HepG2 (cell line): ENCODE data around the gene JOSD1. TPM values are rescaled to one million over a fixed set of nuclear protein-coding genes. Genes with fewer than 3 reads are reported as not detected.

Experiments used
- ATAD3A ChIP-seq: sonication (generic); formaldehyde crosslinking; IDR thresholded peaks from 2 replicates; pipeline ENCODE4 v1.4.0; 2020; ENCODE audit warnings: missing genetic modification reagents
- BCL3 ChIP-seq: sonication (generic); formaldehyde crosslinking; IDR thresholded peaks from 2 replicates; pipeline ENCODE4 v1.5.1; 2020; ENCODE audit warnings: mild to moderate bottlenecking, missing genetic modification reagents, moderate library complexity
- BORCS8-MEF2B ChIP-seq: sonication (generic); formaldehyde crosslinking; IDR thresholded peaks from 2 replicates; pipeline ENCODE4 v1.8.0; 2022; ENCODE audit warnings: mild to moderate bottlenecking, missing genetic modification reagents
- GATAD1 ChIP-seq: IDR thresholded peaks from 2 replicates; pipeline ENCODE4 v1.6.1; 2016; ENCODE audit warnings: missing genetic modification reagents, missing compliant biosample characterization
- HMGXB4 ChIP-seq, 2 experiments: sonication (generic) in 1 of 2; formaldehyde crosslinking in 1 of 2; IDR thresholded peaks; 2 replicates each; pipeline versions ENCODE4 v1.4.0 to v1.6.1; 2018 to 2020; ENCODE audit warnings: missing genetic modification reagents in 2 of 2, borderline replicate concordance in 1 of 2, low read depth in 1 of 2, mild to moderate bottlenecking in 1 of 2, missing biosample characterization in 1 of 2
- MAX ChIP-seq: IDR thresholded peaks from 2 replicates; pipeline ENCODE4 v1.6.1; 2012; ENCODE audit warnings: inconsistent platforms
- NONO ChIP-seq, 2 experiments: fragments of 450-650 bp in 1 of 2; sonication (generic) in 1 of 2; formaldehyde crosslinking in 1 of 2; IDR thresholded peaks in 1 of 2; conservative IDR thresholded peaks in 1 of 2; 2 replicates each; pipeline versions ENCODE4 v1.6.1 to v1.8.0; 2017 to 2022; ENCODE audit warnings: mild to moderate bottlenecking in 1 of 2, missing genetic modification reagents in 1 of 2, moderate library complexity in 1 of 2
- POLR2G ChIP-seq: fragments of 200-400 bp; formaldehyde crosslinking; IDR thresholded peaks from 2 replicates; pipeline ENCODE4 v1.6.1; 2018; ENCODE audit warnings: mild to moderate bottlenecking, low read depth, low read length, moderate library complexity
- RXRA ChIP-seq: sonication (generic); formaldehyde crosslinking; IDR thresholded peaks from 2 replicates; pipeline ENCODE4 v1.5.1; 2020; ENCODE audit warnings: missing genetic modification reagents
- SIX4 ChIP-seq: sonication (generic); formaldehyde crosslinking; IDR thresholded peaks from 2 replicates; pipeline ENCODE4 v1.4.0; 2020; ENCODE audit warnings: missing genetic modification reagents
- SMARCC2 ChIP-seq: fragments of 450-650 bp; IDR thresholded peaks from 2 replicates; pipeline ENCODE4 v1.6.1; 2017; ENCODE audit warnings: antibody characterized with exemption, mild to moderate bottlenecking
- TRAFD1 ChIP-seq: sonication (generic); formaldehyde crosslinking; IDR thresholded peaks from 2 replicates; pipeline ENCODE4 v1.5.1; 2020; ENCODE audit warnings: missing genetic modification reagents, mild to moderate bottlenecking, borderline replicate concordance
- ZBTB14 ChIP-seq: sonication (generic); formaldehyde crosslinking; IDR thresholded peaks from 2 replicates; pipeline ENCODE4 v1.4.0; 2020; ENCODE audit warnings: missing genetic modification reagents
- ZFP62 ChIP-seq: sonication (generic); formaldehyde crosslinking; IDR thresholded peaks from 2 replicates; pipeline ENCODE4 v1.4.0; 2020; ENCODE audit warnings: missing genetic modification reagents
- ZFP82 ChIP-seq: sonication (generic); formaldehyde crosslinking; IDR thresholded peaks from 2 replicates; pipeline ENCODE4 v1.5.1; 2020; ENCODE audit warnings: mild to moderate bottlenecking, missing genetic modification reagents, borderline replicate concordance
- ZNF234 ChIP-seq: sonication (generic); formaldehyde crosslinking; conservative IDR thresholded peaks from 2 replicates; pipeline ENCODE4 v1.5.1; 2020; ENCODE audit warnings: mild to moderate bottlenecking, missing genetic modification reagents
- ZNF781 ChIP-seq: sonication (generic); formaldehyde crosslinking; IDR thresholded peaks from 2 replicates; pipeline ENCODE4 v1.5.1; 2020; ENCODE audit warnings: borderline replicate concordance, mild to moderate bottlenecking, missing genetic modification reagents; ENCODE audit errors: not compliant biosample characterization
- ZNF878 ChIP-seq: sonication (generic); formaldehyde crosslinking; IDR thresholded peaks from 2 replicates; pipeline ENCODE4 v1.8.1; 2023; ENCODE audit warnings: mild to moderate bottlenecking, missing genetic modification reagents, moderate library complexity
- polyA plus RNA-seq, 8 experiments: library from polyadenylated mRNA; depleted of rRNA in 3 of 8; stranded (reverse) in 7 of 8; unstranded in 1 of 8; fragments of >200 nt; fragmentation: Illumina TruSeq in 4 of 8; extraction: Trizol in 4 of 8; gene quantifications; 2 replicates each; pipeline versions ENCODE4 v1.2.1 to v1.2.3, GENCODE V29; 2011 to 2016; ENCODE audit warnings: low read depth in 4 of 8, missing spikeins in 1 of 8, mixed read lengths in 1 of 8; ENCODE audit not compliant: insufficient read depth in 1 of 8
- total RNA-seq, 5 experiments: library from RNA; depleted of rRNA; stranded (reverse); fragments of >200 nt; fragmentation: Illumina TruSeq; extraction: Trizol; gene quantifications; 2 replicates each; pipeline ENCODE4 v1.2.3, GENCODE V29; 2016; ENCODE audit warnings: low read depth in 1 of 5
- TF ChIP-seq, protein P1 (sequence below): fragments of 450-650 bp; IDR thresholded peaks from 2 replicates; pipeline ENCODE4 v1.6.1; 2016
- TF ChIP-seq, protein P2 (sequence below): sonication (generic); formaldehyde crosslinking; IDR thresholded peaks from 2 replicates; pipeline ENCODE4 v1.5.1; 2020; ENCODE audit warnings: mild to moderate bottlenecking, moderate library complexity, missing genetic modification reagents

The JOSD1 gene
- total and polyA plus RNA-seq, 2 of the 13 experiments (the other 11 are each of a cell fraction or from before 2014, with no cell fraction given): 31.7 to 38.4 TPM

DNA sequence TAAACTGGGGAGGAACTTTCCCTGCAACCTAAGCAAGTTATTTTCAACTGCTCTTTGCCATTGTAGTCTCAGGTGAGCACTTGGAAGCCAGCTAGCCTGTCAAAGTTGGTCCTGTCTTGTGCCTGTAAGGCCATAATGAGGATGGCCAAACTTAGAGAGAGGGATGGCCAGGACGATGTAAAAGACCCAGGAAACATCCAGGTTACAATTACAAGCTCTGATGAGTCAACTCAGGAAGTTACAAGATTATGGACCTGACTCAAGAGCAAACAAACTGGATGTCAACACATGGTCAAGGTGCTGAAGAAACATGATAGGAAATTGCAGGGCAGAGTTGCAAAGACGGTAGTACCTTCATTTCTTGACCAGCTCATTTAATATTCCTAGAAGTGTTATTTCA is 6.6 kb upstream of the JOSD1 start (continued):
- TF ChIP-seq NONO (IDR thresholded peaks at IDR 0.05) (no peak), NONO (CRISPR knock-in tag; conservative IDR thresholded peaks at IDR 0.05) (no peak), ZFP82 (CRISPR knock-in tag) (no peak), TRAFD1 (CRISPR knock-in tag) (no peak), SMARCC2 (no peak), BORCS8-MEF2B (CRISPR knock-in tag) (no peak), ZBTB14 (no peak), GATAD1 (CRISPR knock-in tag) (peak; percentile 58; the same call in 1 of the 2 replicates), ZFP62 (CRISPR knock-in tag) (no peak), ZNF878 (CRISPR knock-in tag) (no peak), BCL3 (CRISPR knock-in tag) (no peak), HMGXB4 (CRISPR knock-in tag; IDR thresholded peaks at IDR 0.05; ENCODE audit: borderline replicate concordance in 1 of 2, low read depth in 1 of 2) (peak in 1 of 2 experiments; percentile 49; a peak in 1 of 4 replicates), SIX4 (CRISPR knock-in tag) (no peak), ZNF781 (no peak), POLR2G (0 out of 2 replicates have a peak, but pooled peaks have one; percentile 34), MAX (peak; percentile 57; the same call in 1 of the 2 replicates), RXRA (CRISPR knock-in tag) (no peak; the same call in 1 of the 2 replicates), ZNF234 (no peak), ATAD3A (CRISPR knock-in tag) (no peak)
- TF ChIP-seq, protein P1, sequence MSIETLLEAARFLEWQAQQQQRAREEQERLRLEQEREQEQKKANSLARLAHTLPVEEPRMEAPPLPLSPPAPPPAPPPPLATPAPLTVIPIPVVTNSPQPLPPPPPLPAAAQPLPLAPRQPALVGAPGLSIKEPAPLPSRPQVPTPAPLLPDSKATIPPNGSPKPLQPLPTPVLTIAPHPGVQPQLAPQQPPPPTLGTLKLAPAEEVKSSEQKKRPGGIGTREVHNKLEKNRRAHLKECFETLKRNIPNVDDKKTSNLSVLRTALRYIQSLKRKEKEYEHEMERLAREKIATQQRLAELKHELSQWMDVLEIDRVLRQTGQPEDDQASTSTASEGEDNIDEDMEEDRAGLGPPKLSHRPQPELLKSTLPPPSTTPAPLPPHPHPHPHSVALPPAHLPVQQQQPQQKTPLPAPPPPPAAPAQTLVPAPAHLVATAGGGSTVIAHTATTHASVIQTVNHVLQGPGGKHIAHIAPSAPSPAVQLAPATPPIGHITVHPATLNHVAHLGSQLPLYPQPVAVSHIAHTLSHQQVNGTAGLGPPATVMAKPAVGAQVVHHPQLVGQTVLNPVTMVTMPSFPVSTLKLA: peak; percentile 50; the same call in 1 of the 2 replicates
- TF ChIP-seq, protein P2, sequence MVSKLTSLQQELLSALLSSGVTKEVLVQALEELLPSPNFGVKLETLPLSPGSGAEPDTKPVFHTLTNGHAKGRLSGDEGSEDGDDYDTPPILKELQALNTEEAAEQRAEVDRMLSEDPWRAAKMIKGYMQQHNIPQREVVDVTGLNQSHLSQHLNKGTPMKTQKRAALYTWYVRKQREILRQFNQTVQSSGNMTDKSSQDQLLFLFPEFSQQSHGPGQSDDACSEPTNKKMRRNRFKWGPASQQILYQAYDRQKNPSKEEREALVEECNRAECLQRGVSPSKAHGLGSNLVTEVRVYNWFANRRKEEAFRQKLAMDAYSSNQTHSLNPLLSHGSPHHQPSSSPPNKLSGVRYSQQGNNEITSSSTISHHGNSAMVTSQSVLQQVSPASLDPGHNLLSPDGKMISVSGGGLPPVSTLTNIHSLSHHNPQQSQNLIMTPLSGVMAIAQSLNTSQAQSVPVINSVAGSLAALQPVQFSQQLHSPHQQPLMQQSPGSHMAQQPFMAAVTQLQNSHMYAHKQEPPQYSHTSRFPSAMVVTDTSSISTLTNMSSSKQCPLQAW (CRISPR knock-in tag): 0 out of 2 replicates have a peak, but pooled peaks have one; percentile 29
